ENCODE results near the gene DMD.

Gene DMD

DNA sequence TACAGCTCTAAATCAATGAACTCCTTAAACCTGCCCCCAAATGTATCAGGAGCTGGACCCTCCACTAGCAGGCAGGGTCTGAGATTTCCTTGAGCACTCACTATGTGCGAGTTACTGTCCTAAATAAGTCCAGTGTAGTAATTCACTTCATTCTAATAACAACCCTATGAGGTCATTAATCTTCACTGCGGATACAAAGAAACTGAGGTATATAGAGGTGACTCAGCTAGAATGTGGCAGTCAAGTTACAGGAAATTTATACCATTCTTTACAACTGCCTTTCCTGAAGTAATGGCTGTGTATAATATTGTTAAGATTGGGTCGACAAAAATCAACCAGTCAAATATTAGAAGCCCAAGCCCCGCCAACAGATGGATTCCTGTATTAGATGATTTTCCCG, 1665.6 kb downstream of the DMD start:
- H3K36me3 ChIP-seq, result no peaks in the 10 kb centered on the region
- no peaks in the 10 kb centered on the region; the same call in 1 of the 2 replicates for H4K20me1 ChIP-seq
- H3K27ac ChIP-seq, result no peak overlapping the region
- no peak overlapping the region for H3K9ac ChIP-seq
- H3K27me3 ChIP-seq, result peaks cover 79% of the 10 kb centered on the region
- H3K4me2 ChIP-seq, result no peak overlapping the region
- H3K9me3 ChIP-seq, result no peaks in the 10 kb centered on the region
- no peak for TF ChIP-seq Cebpa-rat (IDR thresholded peaks at IDR 0.05)
- no peak overlapping the region for H3K4me3 ChIP-seq
- H3K4me1 ChIP-seq, result no peaks in the 10 kb centered on the region

DNA sequence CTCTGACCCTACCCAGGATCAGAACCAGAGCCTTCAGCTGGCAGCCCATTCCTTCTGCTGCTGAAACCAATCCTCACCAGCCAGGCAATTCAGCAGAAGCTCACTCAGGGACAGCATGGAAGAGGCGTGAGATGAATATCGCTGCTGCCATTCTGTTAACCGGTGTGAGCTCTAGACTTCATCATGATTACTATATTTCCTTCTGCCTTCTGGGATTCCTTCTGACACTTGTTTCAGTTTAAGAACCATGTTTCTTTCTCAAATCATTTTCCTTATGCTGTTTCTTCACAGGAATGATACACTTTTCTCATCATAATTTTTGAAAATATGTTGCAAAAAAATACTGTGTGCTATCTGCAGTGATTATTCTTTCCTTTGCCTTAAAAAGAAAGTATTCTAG, 1666.2 kb downstream of the DMD start:
- Histone ChIP-seq H4K20me1 (no peaks in the 10 kb centered on the region; the same call in 1 of the 2 replicates), H3K36me3 (no peaks in the 10 kb centered on the region), H3K27ac (no peak overlapping the region), H3K4me2 (no peak overlapping the region), H3K27me3 (peaks cover 79% of the 10 kb centered on the region), H3K4me1 (no peaks in the 10 kb centered on the region), H3K9ac (no peak overlapping the region), H3K9me3 (no peaks in the 10 kb centered on the region), H3K4me3 (no peak overlapping the region)
- TF ChIP-seq Cebpa-rat (IDR thresholded peaks at IDR 0.05), result no peak

DNA sequence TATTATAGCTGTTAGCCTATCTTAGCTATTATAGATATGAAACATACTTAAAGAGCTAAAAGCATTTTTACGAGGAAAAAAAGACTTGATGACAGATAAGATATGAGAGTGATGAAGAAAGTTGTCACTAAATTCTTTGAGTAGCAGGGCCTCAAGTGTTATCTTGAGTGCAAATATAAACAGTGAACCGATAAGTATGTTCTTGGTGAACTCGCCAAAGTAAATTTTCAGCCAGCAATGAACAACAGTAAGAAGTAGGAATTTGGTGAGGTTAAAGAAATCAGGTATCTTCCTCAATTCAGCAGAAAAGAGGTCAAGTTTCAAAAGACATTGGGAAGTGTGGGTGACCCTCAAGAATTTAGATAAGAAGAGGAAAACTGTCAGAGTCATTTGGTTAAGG, 1667.7 kb downstream of the DMD start:
- no peak overlapping the region for H3K27ac ChIP-seq
- TF ChIP-seq Cebpa-rat (IDR thresholded peaks at IDR 0.05), result no peak
- peaks cover 78% of the 10 kb centered on the region for H3K27me3 ChIP-seq
- no peaks in the 10 kb centered on the region; the same call in 1 of the 2 replicates for H4K20me1 ChIP-seq
- no peaks in the 10 kb centered on the region for H3K36me3 ChIP-seq
- H3K9me3 ChIP-seq, result no peaks in the 10 kb centered on the region
- H3K9ac ChIP-seq, result no peak overlapping the region
- H3K4me2 ChIP-seq, result no peak overlapping the region
- H3K4me1 ChIP-seq, result no peaks in the 10 kb centered on the region
- H3K4me3 ChIP-seq, result no peak overlapping the region

DNA sequence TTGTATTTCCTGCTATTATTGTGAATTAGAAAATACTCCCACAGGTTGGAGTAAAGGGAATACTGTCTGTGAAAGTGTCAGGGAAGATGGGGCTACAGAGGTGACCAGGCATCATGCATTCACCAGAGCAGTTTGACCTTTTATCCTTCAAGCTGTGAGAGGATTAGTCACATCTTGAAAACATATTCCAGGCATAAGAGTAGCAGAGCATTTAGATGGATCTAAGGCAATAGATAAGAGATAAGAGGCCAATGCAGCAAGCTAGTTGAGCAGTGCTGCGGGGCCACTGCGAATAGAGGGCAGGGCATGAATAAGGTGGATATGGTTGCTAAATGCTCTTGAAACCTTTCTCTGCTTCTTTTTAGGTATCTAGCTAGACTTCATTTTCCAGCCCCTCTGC, 1668.8 kb downstream of the DMD start:
- TF ChIP-seq Cebpa-rat (IDR thresholded peaks at IDR 0.05), result no peak
- no peak overlapping the region for H3K4me3 ChIP-seq
- peaks cover 76% of the 10 kb centered on the region for H3K27me3 ChIP-seq
- no peaks in the 10 kb centered on the region for H3K9me3 ChIP-seq
- no peaks in the 10 kb centered on the region; the same call in 1 of the 2 replicates for H4K20me1 ChIP-seq
- no peak overlapping the region for H3K4me2 ChIP-seq
- H3K9ac ChIP-seq, result no peak overlapping the region
- H3K27ac ChIP-seq, result no peak overlapping the region
- no peaks in the 10 kb centered on the region for H3K36me3 ChIP-seq
- no peaks in the 10 kb centered on the region for H3K4me1 ChIP-seq

DNA sequence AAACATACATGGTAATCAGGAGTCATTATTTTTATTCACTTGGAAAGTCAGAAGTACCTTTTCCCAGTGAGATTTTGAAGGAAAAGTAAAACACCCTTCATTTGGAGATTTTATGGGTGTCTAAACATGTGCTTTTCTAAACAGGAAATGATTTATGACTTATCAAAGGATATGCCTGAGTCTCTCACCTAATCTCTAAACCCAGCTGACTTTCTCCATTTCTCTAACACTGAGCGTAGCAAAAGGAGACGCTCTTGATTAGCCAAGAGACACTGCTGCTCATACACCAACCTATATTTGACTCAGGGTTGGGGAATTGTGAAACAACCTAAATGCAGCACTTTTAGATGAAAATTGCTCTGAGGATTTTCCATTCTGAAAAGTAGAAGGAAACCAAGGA, 1671.0 kb downstream of the DMD start:
- no peak overlapping the region for H3K9ac ChIP-seq
- H3K36me3 ChIP-seq, result no peaks in the 10 kb centered on the region
- H3K27ac ChIP-seq, result no peak overlapping the region
- H4K20me1 ChIP-seq, result no peaks in the 10 kb centered on the region; the same call in 1 of the 2 replicates
- no peaks in the 10 kb centered on the region for H3K9me3 ChIP-seq
- H3K4me2 ChIP-seq, result no peak overlapping the region
- no peak for TF ChIP-seq Cebpa-rat (IDR thresholded peaks at IDR 0.05)
- H3K27me3 ChIP-seq, result peaks cover 78% of the 10 kb centered on the region
- no peaks in the 10 kb centered on the region for H3K4me1 ChIP-seq
- H3K4me3 ChIP-seq, result no peak overlapping the region

DNA sequence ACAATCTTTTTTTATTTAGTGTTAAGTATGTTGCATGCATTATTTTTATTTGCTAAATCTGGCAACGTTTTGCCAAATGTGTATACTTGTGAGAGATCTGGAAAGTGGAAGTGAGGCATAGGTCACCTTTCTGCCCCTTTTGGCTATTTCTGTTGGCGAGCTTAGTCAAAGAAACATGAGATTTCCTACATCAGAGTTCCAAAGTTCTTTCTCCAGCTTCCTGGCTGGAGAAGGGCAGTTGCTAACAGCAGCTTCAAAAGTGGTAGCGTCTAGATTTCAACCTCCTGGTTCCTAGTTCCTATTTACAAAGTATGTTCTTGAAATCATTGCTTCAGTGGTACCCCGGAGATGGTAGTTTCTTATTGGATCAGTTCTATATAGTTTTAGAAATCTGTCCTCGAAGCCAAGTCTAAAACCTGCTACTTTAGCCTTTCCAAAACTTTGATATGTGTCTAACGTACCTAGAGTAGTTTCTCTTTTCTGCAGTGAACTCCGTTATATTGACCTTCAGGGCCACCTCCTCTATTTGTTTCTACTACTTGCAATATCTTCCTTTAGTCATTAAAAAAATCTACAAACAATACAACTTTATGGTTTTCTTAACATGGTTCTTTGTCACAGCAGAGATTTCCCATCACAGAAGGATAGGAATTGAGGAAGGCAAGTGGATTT, 1683.8 kb downstream of the DMD start:
- H3K4me3 ChIP-seq, result no peak overlapping the region
- no peak for TF ChIP-seq Cebpa-rat (IDR thresholded peaks at IDR 0.05)
- H4K20me1 ChIP-seq, result no peaks in the 10 kb centered on the region
- no peak overlapping the region for H3K4me2 ChIP-seq
- H3K9me3 ChIP-seq, result no peaks in the 10 kb centered on the region
- no peaks in the 10 kb centered on the region for H3K36me3 ChIP-seq
- H3K27ac ChIP-seq, result no peak overlapping the region
- H3K9ac ChIP-seq, result no peak overlapping the region
- H3K4me1 ChIP-seq, result no peaks in the 10 kb centered on the region
- peaks cover 53% of the 10 kb centered on the region for H3K27me3 ChIP-seq

DNA sequence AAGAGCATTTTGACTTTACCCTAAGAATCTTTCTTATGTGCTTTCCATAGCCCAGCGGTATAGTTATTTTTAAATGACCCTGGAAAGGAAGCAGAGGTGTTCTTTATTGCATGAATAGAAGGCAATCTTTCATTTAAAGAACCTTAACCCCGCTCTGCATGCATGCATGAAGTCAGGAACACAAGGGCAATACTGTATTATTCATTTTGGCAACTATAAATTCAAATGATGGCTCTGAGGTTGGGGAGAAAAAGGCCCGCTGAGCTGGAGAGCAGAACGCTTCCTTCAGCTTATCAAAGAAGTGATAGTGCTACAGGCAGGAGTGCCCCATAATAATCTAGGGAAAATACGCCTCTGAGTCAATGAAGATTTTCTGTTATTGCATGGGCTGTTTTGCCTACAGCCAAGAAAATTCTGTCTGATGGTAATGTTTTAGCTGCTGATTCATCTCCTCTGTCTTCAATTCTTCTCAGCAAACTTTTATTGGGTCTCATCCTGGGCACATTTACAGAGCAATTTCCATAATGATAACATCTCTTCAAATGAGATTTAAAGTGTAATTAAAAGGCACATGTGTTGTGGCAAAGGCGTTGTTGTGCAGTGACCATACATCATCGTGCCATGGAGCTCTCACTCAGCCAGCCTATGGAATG, 1687.3 kb downstream of the DMD start:
- H3K4me3 ChIP-seq, result no peak overlapping the region
- H3K27ac ChIP-seq, result no peak overlapping the region
- H3K9ac ChIP-seq, result no peak overlapping the region

DNA sequence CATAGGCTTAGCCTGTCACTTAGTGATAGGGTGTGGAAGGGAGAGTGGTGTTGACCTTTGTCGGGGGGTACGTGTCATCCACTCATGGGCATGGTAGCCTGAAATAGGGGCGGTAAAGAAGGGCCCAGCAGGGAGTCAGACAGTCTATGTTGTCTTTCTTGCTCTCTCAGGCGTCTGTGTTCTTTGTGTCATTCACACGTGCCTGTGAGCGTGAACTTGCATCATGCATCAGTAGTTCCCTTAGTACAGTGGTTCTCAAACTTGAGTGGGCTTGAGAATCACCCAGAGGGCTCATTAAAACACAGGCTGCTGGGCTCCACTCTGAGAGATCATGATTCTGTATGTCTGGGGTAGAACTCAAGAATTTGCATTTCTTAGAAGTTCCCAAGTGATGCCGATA, 1688.6 kb downstream of the DMD start:
- Histone ChIP-seq H3K9ac (no peak overlapping the region), H3K4me2 (no peak overlapping the region), H3K9me3 (no peaks in the 10 kb centered on the region), H4K20me1 (no peaks in the 10 kb centered on the region), H3K36me3 (no peaks in the 10 kb centered on the region), H3K4me1 (no peaks in the 10 kb centered on the region), H3K27ac (no peak overlapping the region), H3K4me3 (no peak overlapping the region), H3K27me3 (peaks cover 84% of the 10 kb centered on the region)
- no peak for TF ChIP-seq Cebpa-rat (IDR thresholded peaks at IDR 0.05)

More for the DNA sequence above, 1687.3 kb downstream of the DMD start:
- TF ChIP-seq Cebpa-rat (IDR thresholded peaks at IDR 0.05), result no peak
- Histone ChIP-seq H3K27me3 (peaks cover 78% of the 10 kb centered on the region), H3K36me3 (no peaks in the 10 kb centered on the region), H3K4me1 (no peaks in the 10 kb centered on the region), H4K20me1 (no peaks in the 10 kb centered on the region), H3K9me3 (no peaks in the 10 kb centered on the region), H3K4me2 (no peak overlapping the region)

DNA sequence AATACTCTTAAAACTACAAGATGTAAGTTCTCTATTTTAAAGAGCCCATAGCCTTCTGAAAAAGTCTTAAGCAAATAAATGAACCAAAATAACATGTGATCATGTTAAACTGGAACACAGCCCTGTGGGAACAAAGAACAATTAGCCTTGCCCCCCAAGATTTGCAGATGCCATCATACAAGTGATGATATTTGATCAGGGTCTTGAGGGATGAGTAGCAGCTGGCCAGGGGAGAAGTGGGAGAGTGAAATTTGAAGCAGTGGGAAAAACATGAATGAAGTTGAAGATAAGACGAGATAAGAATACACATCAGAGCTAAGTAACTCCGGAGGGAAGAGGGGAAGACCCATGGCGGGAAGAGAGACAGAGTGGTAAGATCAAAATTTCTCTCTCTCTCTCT, 1689.4 kb downstream of the DMD start:
- no peaks in the 10 kb centered on the region for H3K4me1 ChIP-seq

DNA sequence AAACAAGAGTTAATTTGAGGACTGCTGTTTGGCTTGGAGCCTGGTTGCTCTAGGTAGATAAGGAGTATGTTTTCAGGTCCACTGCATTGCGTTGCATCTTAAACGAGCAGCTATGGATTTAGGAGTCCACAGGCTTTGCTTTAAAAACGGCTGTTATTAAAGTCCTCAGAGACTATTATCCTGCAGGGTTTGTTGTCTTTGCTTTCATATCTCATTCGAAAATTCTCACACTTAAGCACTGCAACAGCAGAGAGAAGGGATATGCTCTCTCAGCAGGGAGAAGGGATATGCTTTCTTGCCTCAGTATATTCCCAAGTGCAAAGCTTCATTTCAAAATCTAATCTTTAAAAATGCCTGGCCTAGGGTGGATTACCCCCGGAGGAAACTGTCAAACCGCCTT, 1694.8 kb downstream of the DMD start:
- H3K36me3 ChIP-seq, result no peaks in the 10 kb centered on the region
- H3K9ac ChIP-seq, result no peak overlapping the region
- no peaks in the 10 kb centered on the region for H3K9me3 ChIP-seq
- TF ChIP-seq Cebpa-rat (IDR thresholded peaks at IDR 0.05), result no peak
- H3K4me2 ChIP-seq, result no peak overlapping the region
- no peak overlapping the region for H3K4me3 ChIP-seq
- no peaks in the 10 kb centered on the region for H4K20me1 ChIP-seq
- H3K4me1 ChIP-seq, result no peaks in the 10 kb centered on the region
- peaks cover 73% of the 10 kb centered on the region for H3K27me3 ChIP-seq
- no peak overlapping the region for H3K27ac ChIP-seq

More for the DNA sequence above, 1689.4 kb downstream of the DMD start:
- H3K4me2 ChIP-seq, result no peak overlapping the region
- H3K27ac ChIP-seq, result no peak overlapping the region
- H3K36me3 ChIP-seq, result no peaks in the 10 kb centered on the region
- H3K9me3 ChIP-seq, result no peaks in the 10 kb centered on the region
- H4K20me1 ChIP-seq, result no peaks in the 10 kb centered on the region
- no peak for TF ChIP-seq Cebpa-rat (IDR thresholded peaks at IDR 0.05)
- H3K27me3 ChIP-seq, result peaks cover 86% of the 10 kb centered on the region
- no peak overlapping the region for H3K4me3 ChIP-seq
- no peak overlapping the region for H3K9ac ChIP-seq
